HG03095 (cell line): ENCODE measurements around the gene PNMA3.
"Not testable (repeated sequence)": the region's sequence is repeated elsewhere in the genome, so short reads cannot be mapped to it uniquely, and the experiment has no call there.

ENCODE experiments used
- ATAC-seq: cut with Tn5 transposase; IDR thresholded peaks from one replicate; pipeline ENCODE4 v1.9.1; 2021; ENCODE audit warnings: moderate library complexity; ENCODE audit not compliant: unreplicated experiment

PNMA3 gene, protein sequence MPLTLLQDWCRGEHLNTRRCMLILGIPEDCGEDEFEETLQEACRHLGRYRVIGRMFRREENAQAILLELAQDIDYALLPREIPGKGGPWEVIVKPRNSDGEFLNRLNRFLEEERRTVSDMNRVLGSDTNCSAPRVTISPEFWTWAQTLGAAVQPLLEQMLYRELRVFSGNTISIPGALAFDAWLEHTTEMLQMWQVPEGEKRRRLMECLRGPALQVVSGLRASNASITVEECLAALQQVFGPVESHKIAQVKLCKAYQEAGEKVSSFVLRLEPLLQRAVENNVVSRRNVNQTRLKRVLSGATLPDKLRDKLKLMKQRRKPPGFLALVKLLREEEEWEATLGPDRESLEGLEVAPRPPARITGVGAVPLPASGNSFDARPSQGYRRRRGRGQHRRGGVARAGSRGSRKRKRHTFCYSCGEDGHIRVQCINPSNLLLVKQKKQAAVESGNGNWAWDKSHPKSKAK

DNA sequence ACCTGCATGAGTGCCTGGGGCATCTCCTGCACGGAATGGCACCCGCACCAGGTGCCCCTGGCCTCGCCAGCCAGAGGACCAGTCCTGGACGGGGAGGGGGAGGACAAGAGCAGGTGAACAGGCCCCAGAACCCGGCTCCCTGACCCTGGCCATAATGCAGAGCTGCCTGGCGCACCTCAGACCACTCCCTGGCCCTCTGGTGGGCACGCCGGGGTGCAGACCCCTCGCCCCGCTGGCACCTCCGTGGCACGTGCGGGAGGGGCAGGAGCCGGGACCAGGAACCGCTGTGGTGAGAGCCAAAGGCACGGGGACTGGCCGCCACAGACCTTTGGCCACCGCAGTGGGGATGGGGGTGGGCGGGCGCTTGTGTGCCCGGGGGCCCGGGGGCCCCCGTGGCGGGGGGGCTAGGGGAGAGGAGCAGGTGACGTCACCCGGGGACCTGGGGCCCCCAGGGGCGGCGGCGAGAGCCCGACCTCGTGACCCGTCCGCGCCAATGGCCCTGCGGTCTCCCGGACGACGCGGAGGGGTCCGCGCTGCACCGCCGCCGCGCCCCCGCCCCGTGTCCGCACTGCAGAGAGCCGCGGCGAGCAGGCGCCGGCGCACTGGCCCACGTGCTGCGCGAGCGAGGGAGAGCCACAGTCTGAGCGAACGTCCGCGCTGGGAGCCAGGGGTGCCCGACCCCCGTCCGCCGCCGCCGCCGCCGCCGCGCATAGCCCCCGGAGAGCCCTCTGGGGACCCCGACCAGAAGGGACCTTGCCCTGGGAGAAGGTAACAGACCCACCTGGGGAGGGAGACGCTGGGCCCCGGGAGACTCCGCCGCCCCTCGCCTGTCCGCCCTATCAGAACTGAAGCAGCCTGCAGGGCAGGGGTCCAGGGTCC is at the start of gene PNMA3:
Gene PNMA3 (plus strand): TSS at position 600 of the 879 bp plus-strand sequence. CDS start 586 bp downstream, outside the sequence.
- no peak for ATAC-seq

DNA sequence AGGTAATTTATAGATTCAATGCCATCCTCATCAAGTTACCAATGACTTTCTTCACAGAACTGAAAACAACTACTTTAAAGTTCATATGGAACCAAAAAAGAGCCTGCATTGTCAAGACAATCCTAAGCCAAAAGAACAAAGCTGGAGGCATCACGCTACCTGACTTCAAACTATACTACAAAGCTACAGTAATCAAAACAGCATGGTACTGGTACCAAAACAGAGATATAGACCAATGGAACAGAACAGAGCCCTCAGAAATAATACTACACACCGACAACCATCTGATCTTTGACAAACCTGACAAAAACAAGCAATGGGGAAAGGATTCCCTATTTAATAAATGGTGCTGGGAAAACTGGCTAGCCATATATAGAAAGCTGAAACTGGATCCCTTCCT is 39.1 kb upstream of the PNMA3 start:
- ATAC-seq = not testable (repeated sequence)

DNA sequence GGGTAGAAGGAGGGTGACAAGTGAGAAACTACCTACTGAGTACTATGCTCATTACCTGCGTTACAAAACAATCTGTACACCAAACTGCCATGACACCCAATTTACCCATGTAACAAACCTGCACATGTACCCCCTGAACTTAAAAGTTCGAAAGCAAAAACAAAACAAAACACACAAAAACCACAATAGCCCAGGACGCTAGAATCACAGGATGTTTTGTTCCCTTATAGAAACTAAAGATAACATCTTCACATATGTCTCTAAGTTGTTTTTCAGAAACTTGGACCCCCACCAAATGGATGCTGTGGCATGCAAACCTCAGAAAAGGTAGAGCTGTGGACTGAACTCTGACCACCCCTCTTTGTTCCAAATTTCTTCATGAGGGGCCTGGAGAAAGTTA is 37.1 kb upstream of the PNMA3 start:
- no peak for ATAC-seq

DNA sequence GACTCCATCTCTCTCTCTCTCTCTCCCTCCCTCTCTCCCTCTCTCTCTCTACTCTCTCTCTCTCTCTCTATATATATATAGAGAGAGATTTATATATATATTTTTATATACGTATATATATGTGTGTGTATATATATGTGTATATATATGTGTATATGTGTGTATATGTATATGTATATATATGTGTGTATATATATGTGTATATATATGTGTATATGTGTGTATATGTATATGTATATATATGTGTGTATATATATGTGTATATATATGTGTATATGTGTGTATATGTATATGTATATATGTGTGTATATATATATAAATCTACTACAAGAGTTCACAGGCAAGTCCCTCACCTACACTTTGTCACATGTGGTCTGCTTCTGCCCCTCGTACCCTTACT is 29.8 kb upstream of the PNMA3 start:
- peak; percentile 52 for ATAC-seq

DNA sequence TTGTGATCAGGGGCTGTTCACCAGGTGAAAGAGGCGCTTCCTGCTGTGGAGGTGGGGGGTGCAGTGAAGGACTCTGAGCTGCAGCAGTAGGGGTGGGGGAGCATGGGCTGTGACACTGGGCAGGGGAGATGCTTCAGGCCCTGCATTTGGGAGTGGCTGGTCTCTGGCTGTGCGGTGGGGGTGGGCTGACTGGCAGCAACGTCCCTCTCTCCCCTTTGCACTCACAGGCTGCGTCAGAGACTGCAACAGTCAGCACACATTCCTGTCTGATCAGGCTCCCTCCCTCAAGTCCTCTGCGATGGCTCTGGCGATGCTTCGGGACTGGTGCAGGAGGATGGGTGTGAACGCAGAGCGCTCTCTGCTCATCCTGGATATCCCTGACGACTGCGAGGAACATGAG is 27.8 kb upstream of the PNMA3 start:
- not testable (repeated sequence) for ATAC-seq

DNA sequence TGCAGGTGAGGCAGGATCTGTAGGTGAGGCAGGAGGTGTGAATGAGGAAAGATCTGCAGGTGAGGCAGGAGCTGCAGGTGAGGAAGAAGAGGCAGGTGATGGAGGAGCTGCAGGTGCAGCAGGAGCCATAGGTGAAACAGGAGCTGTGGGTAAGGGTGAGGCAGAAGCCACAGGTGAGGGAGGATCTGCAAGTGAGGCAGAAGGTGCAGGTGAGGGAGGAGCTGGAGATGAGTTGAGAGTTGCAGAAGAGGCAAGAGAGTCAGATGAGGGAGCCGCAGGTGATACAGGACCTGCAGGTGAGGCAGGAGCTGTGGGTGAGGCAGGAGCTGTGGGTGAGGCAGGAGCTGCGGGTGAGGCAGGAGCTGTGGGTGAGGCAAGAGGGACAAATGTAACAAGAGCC is 27.1 kb upstream of the PNMA3 start:
- no peak for ATAC-seq

DNA sequence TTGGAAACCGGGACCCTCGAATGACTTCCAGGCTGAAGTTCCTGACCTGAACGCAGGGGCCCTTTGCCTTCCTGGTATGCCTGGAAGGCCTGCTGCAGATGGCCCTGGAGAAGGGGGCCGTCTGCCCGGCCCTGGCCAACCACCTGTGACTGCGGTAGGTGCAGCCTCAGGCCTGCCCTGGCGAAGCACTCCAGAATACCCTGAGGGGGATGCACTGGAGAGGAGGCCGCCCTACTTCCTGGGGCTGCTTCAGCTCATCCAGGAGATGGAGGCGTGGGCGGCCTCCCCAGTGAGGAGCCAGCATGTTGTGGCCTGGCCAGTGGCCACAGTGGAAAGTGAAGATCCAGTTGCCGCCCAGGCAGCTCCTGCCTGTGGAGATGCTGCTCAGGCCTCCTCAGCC is 26.4 kb upstream of the PNMA3 start:
- no peak for ATAC-seq

DNA sequence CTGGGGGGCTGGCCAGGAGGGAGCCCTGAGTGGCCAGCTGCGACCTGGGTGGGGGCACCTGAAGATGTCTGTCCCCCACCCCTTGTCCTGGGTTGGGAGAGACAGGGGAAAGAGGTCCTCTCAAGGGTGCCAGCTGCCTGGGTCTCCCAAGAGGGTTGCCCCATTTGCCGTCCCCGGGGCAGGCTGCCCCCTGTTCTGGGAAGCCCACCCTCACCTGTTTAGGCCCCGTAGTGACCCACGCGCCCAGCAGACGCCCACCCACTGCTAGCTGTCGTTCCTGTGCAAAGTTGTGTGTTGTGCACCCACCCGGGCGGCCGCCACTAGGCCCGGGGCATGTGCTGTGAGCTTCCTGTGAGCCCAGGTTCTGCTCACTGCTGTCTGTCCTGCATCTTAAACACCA is 25.5 kb upstream of the PNMA3 start:
- no peak for ATAC-seq

DNA sequence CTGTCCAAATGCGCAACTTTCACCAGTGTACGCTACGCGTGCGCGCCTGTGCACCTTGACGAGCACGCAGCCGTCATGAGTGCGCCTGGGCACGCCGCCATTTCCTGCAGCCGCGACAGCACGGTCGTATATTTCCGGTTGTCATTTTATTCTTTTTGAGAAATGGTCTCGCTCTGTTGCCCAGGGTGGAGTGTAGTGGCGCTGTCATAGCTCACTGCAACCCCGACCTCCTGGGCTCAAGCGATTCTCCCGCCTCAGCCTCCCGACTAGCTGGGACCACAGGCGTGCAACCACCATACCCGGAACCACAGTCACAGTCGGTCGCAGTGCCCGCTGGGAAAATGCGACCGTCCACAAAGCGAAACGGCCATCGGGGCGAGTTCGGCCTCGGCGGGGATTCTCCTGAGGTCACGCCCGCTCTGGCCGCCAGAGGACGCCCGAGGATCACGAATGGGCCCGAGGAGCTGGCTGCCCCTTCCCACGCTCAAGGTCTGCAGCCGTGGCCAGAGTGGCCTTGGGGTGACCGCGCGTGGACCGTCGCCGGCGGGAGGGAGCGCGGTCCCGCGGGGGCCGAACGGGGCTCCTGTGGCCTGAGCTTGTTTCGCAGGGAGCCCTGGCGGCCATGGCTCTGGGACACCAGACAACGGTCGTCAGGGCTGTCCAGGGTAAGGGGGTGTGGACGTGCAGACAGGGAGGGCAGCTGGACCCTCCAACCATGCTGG is 23.7 kb upstream of the PNMA3 start:
- ATAC-seq = peak; percentile 64

DNA sequence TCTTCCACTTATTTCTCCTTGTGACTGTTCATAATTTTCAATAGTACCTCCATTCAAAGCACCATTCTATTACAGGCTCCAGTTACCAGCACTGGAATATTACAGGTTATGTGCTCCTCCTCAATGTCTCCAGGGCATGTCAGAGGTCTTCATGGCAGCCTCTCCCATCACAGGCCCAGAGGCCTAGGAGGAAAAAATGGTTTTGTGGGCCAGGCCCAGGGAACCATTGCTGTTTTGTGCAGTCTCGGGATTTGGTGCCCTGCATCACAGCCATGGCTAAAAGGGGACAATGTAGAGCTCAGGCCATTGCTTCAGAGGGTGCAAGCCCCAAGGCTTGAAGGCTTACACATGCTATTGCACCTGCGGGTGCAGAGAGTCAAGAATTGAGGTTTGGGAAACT is 7.2 kb upstream of the PNMA3 start:
- ATAC-seq = no peak

DNA sequence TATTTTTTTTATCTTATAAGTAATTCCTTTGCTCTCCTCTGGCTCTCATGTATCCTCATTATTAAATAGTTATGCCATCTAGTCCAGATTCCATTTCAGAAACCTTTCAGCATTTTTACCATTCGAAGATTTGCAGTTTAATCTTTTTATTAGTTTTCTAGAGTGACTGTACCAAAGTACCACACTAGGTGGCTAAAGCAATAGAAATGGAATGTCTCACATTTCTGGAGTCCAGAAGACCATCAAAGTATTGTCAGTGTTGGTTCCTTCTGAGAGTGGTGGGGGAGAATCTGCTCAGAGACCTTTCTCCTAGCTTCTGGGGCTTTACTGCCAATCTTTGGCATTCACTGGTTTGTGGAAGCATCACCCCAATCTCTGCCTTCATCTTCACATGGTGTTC is 3.7 kb upstream of the PNMA3 start:
- no peak for ATAC-seq

DNA sequence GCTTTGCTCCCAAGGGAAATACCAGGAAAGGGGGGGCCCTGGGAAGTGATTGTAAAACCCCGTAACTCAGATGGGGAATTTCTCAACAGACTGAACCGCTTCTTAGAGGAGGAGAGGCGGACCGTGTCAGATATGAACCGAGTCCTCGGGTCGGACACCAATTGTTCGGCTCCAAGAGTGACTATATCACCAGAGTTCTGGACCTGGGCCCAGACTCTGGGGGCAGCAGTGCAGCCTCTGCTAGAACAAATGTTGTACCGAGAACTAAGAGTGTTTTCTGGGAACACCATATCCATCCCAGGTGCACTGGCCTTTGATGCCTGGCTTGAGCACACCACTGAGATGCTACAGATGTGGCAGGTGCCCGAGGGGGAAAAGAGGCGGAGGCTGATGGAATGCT is 1.0 kb downstream of the PNMA3 start:
- no peak for ATAC-seq

DNA sequence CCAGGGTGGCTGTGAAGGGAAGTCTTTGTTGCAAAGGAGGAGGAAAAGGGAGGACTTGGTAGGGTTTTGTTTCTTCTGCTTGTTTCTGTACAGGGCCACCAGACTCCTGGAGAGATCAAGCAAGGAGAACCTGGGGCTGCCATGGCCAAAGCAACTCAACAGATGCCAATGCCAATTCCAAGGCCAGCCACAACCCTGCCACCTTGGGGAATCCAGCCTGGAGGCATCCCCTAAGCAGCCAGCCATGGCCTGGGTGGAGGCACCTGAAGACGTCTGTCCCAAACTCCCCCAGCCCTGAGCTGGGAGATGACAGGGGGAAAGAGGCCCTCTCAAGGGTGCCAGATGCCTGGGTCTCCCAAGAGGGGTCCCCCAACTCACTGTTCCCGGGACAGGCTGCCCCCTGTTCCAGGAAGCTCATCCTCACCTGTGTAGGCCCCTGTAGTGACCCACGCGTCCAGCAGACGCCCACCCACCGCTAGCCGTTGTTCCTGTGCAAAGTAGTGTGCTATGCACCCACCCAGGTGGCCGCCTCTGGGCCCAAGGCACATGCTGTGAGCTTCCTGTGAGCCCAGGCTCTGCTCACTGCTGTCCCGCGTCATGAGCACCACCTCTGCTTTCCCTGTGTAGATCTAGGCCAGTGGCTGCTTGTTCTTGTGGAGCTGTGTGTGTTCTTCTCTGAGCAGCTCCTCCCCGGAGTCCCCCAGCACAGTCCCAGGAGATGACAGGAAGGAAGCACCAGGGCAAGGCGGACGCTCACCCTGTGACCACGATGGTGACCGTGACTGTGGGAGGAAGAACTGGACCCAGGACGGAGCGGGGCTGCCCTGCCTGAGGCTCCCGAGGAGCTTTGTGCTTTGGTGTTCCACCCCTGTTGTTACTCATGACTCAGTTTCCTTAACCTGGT is 3.2 kb downstream of the PNMA3 start:
- no peak for ATAC-seq

DNA sequence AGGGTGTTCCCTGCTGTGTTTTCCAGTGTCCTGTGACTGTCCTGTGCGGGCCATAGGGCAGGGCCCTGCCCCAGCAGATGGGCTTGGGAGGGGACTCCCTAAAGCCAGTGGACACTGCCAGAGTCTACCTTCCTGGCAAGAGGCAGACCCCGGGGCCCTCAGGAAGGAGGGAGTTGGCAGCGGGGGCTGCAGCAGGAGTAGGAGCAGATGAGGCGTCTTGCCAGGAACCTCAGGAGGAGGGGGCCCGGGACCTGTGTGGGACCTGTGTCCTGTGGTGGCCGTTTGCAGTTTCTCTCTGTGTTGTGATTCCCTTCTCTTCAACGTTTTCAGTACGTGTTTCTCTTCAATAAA is 3.8 kb downstream of the PNMA3 start:
- no peak for ATAC-seq

DNA sequence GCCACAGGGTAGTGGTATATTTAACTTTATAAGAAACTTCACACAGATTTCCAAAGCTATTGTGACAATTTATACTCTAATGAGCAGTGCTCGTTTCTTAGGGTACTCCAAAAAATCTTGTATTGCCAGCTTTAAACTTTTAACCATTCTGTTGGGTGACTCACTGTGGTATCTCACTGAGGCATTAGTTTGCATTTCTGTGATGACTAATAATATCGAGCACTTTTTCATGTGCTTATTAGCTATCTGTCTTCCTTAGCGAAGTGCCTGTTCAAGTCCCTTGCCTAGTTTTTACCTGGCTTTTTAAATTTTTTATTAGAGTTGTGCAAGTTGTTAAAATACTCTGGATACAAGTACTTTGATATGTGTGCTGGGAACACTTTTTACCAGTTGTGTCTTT is 5.5 kb downstream of the PNMA3 start:
- ATAC-seq = no peak

DNA sequence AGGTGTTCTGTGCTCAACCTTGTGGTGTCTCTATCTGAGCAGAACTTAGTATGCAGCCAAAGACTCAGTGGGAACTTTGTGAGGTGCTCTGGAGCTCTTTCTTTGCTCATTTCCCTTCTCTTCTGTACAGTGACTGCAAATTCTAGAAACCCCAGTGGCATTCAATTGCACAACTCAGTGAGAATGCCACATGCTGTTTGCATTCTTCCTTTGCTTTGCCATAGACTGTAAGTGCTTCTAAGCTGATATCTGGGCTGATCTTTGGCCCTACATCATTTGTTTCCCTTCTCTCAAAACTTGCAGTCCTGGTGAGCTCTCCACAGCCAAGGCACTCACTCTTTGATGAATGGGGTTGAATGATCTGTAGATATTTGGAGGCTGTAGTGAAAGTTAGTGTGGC is 7.0 kb downstream of the PNMA3 start:
- no peak for ATAC-seq

DNA sequence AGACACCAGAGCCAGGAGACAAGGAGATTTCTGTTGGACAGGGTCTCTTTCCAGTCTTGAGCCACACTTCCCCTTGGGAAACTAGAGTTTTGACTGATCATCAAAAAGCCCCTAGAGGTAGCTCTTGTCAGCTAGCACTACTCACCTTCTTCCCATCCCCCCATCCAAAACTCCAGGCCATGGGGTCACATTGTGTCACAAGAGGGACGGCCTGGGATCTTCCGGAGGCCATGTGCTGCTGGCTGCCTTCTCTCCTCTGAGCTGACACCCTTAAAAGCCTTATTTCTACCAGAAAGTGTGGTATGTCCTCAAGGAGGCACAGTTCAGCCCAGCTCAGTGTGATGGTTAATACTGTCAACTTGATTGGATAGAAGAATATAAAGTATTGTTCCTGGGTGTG is 7.8 kb downstream of the PNMA3 start:
- ATAC-seq = no peak

DNA sequence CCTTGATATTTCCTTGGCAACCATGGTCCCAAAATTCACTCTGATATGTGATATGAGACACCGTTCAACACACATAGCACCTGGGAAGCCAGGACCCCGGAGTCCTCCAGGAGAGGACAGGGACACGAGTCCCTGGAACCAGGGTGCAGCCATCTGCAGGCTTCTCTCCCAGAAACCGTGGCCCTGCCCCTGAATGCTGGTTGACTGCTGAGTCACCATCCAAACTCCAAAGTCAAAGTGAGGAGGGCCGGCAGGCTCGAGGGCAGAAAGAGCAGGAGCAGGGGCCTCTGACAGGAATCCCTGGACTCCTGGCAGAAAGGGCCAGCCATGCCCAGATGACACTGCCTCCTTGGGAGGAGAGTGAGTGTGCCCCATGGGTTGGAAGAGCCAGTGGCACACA is 9.1 kb downstream of the PNMA3 start:
- no peak for ATAC-seq

DNA sequence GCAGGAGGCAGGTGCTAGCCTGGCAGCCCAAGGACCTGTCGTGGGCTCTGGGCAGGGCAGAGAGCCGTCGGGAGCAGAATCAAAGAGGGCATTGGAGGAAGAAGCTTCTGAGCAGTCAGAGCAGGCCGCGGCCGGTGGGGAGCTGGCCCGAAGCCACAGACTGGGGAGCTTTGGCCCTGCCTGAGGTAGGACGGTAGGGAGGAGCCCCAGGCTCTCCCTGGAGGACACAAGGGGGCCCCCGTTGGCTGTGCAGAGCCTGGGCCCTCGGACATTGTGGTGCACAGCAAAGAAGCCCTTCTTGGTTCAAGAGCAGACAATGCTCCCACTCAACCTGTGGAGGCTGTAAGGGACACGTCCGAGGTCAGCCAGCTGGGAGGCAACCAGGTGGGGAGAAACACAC is 10.1 kb downstream of the PNMA3 start:
- ATAC-seq = not testable (repeated sequence)

DNA sequence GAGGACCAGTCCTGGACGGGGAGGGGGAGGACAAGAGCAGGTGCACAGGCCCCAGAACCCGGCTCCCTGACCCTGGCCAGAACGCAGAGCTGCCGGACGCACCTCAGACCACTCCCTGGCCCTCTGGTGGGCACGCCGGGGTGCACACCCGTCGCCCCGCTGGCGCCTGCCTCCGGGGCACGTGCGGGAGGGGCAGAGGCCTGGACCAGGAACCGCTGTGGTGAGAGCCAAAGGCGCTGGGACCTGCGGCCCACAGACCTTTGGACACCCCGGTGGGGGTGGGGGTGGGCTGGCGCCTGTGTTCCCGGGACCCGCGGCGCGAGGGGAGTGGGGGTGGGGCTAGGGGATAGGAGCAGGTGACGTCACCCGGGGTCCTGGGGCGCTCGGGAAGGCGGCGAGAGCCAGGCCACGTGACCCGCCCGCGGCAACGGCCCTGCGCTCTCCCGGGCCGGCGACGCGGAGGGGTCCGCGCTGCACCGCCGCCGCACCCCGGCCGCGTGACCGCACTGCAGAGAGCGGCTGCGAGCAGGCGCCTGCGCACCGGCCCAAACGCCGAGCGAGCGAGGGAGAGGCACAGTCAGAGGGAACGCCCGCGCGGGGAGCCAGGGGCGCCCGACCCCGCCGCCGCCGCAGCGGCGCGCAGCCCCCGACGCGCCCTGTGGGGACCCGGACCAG is 15.8 kb downstream of the PNMA3 start, which contains the start of gene PNMA6A:
Gene PNMA6A (plus strand): TSS at position 546 of the 675 bp plus-strand sequence. CDS start 609 bp downstream, outside the sequence.
- ATAC-seq = peak; percentile 62
